Activated CD8-positive, alpha-beta memory T cell treated with anti-CD3 and anti-CD28 coated beads for 48 hours (primary cell): Measurements from ENCODE around the gene ATP6V1B1.

Source experiments
- DNase-seq, 3 experiments: peaks; one replicate each; pipeline ENCODE4 v3.0.0-alpha.2; 2020; ENCODE audit warnings: low read depth in 2 of 3, low spot score in 2 of 3

Gene ATP6V1B1

GRCh38 chr2:70901227-70902066 lies 34.3 kb upstream of the ATP6V1B1 start:
- no peak for DNase-seq

DNA sequence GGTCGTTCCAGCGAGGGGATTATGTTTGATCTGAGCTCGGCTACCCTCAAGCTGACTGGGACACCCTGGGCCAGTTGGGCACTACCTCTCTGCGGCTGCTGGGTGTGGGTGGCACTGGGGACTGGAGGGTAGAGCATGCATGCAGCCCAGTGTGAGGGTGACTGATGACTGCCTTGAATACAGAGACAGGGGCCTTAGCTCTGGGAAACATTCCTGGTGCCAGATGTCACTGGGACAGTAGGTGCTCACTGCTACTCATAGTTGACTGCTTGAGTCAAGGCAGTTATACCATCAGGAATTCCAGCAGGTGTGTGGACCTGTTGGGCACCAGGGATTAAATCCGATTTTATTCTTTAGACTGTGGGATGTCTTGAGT lies 33.6 kb upstream of the ATP6V1B1 start:
- no peak for DNase-seq

DNA sequence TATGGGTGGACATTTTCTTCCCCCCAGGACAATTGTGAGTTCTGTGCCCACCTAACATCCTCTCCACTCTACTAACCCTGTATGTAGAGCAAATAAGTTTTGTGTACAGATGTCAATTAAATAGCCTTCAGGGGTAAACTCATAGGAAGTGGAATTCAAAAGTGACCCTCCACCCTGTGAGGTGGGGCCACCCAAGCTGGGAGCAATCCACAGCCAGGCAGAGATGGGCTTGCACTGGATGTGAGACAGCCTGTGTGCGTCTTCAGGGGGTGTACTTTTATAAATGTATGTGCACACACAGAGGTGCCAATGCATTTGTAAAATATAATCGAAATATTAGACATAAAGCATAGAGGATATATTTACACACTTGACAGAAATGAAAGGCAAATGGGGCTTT lies 33.1 kb upstream of the ATP6V1B1 start:
- DNase-seq = no peak

DNA sequence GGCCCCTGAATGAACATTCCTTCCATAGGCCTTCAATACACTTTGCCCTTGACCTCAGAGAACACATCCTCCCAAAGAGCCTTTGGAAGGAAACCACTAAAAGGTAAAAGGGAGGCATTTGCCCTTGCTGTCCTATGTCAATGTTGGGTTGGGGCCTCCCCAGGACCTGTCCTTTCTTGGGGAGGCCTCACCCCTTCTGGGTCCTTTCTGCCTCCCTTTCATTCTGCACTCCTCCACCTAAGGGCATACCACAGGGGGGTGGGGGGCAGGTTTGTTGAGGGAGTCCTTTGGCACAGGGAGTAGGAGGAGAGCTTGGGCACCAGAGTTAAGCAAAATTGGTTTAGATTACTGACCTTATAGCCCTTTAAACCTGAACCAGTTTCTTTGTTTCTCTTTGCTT lies 32.5 kb upstream of the ATP6V1B1 start:
- no peak for DNase-seq

DNA sequence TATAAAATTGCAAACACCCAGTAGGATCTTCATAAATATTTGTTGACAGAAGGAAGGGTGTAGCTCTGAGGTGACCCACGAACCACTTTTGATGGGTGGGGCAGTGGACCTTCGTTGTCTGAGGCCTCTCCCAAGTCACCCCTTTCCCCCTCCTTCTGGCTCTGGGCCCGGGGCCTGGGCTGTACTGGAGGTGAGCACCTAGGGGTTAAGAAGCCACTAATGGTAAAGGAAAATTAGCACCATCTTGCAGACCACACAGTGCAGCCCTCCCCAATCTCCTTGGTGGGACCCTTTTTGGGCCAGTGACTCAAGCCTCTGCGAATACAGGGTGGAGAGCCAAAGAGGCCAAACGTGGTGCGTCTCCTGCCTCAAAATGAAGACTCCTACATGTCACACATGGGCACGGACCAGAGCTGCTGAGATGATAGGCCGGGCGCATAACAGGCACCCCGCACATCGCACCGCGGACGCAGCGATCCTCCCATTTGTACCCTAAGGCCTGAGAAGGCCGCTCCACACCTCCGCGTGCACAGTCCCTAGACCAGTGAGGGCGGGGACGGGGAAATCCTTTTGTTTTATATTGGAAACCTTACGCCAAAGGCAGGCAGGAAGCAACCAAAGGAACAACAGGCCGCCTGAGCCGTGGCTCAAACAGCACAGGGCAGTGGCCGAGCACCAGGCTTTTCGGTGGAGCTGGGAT lies 31.9 kb upstream of the ATP6V1B1 start:
- DNase-seq = no peak

DNA sequence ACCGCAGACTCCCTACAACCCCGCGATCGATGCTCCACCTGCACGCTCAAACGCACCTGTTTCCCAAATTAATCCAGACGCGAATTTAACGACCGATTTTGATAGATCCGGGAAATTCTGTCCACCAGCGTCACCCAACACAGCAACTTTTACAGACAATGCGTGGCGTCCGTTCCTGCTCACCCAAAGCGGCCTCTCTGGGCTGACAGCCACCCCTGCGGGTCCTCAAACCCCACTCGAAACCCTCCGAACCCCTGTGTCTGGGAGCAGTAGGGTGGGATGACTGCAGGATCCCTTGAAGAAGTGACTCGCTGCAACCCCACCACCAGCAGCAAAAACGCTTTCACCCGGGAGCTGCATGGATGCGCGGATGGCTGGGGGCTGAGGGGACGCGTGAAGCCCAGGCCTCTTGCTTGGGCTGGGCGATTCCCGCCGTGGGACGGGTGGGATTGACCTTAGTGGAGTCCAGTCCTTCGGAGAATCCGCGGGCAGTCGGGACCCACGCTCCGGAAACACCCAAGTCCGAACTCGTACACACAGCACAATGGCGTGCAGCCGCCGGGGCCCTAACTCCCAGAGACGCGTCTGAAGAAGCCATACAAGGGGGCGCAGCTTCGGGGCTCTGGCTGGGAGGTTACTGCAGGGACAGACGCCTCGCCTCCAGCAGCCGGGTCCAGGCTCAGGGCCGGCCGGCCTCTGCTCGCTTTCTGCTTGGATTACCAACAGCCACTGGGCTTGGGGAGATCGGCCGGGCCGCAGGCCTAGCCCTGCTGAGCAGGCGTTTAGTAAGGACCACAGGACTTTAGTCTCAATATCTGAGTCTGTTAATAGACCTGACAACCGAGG lies 31.1 kb upstream of the ATP6V1B1 start:
- no peak for DNase-seq

GRCh38 chr2:70905443-70906421 lies 30.0 kb upstream of the ATP6V1B1 start:
- no peak for DNase-seq

- no peak for DNase-seq
Observed at GRCh38 chr2:70906439-70907005, 29.2 kb upstream of the ATP6V1B1 start.

DNA sequence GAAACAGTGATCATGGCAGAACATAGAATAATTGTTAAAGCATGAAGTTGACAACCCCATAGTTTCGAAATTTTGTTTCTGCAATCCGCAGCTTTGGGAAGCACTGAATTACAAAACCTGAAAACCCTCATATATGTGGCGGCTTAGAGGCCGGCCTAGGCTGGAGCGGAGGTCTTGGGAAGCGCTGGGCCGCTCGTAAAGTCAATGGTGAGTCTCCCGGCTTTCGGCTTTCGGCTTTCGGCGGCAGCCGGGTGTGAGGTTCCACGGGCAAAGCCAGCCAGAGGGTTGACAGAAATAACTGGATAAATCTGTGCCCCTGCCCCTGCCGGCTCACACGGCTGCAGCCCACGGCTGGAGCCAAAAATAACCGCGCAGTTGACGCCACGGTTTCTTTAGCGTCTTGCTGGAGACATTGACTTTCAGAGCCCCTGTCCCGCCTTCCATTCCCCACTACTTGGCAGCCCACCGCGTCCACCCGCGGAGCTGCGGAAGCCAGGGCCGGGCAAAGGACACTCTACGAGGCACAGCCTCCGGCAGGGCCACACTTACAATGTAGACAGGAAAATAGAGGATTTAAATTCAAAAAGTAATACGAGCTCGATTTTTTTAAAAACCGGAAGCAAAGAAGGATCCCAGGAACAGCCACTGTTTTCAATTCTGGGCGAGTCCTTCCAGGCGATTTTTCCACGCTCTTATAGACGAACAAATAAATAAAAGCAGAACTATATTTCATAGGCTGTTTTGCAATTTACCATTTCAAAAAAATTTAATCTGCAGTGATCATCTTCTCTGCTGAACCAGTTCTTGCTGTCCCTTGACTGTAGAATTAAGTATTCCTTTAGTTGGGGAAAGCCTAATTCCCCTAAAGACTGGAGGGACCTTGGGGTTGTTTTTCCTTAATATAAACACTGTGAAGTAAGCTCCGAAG lies 28.3 kb upstream of the ATP6V1B1 start:
- DNase-seq = no peak

DNA sequence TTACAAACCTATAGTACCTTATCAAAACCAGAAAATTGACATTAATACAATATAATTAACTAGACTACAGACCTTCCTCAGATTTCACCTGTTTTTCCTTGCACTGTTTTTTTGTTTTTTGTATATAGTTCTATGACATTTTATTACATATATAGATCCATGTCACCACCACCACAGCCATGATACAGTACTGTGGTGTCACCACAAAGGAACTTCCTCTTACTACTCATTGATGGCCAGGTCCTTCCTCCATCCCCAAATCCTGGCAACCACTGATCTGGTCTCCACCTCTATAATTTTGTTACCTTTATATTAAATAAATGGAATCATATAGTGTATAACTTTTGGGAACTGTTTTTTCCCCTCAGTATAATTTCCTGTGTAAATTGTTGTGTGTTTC lies 19.4 kb upstream of the ATP6V1B1 start:
- no peak for DNase-seq

DNA sequence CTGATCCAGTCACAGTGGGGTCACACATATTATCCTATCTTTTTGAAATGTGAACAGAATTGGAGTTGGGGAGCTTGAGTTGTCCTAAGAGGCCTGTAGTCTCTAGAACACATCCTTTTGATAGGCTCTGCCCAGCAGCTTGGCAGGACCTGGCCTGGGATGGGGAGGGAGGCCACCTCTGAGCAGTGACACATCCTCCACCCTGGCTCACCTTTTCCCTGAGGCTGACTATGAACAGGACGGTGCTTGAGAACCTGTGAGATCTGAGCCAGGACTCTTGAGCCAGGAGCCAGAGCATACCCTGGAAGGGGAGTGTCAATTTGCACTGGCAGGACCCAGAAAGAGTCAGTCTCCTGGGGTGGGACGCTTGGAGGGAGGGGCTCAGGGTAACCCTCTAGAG lies 17.7 kb upstream of the ATP6V1B1 start:
- no peak for DNase-seq

DNA sequence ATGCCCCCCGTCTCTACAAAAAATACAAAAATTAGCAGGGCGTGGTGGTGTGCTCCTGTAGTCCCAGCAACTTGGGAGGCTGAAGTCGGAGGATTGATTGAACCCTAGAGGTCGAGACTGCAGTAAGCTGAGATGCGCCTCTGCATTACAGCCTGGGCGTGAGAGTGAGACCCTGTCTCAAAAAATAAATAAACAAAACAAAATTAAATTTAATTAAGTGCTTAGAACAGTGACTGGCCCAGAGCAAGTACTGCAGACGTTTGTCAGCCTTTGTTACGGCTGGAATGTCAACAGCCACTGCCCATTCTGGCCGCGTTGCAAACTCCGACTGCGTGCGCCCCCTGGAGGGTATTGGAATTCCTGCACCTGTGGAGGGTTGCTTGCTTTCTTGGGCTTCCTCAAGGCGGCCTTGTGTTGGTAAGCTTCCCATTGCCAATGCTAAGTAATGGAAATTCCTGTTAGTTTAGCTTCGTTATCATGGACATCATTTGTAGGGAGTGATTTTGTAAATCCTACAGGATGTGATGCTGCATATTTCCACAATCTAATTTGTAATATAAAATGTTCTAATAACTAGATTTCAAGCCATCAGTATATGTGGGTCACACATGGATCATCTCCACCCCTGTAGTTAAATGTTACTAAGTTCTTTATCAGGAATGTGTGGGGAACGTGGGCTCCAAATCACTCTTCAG lies 15.9 kb upstream of the ATP6V1B1 start:
- DNase-seq = peak; percentile 47 to 77 (median 76)

DNA sequence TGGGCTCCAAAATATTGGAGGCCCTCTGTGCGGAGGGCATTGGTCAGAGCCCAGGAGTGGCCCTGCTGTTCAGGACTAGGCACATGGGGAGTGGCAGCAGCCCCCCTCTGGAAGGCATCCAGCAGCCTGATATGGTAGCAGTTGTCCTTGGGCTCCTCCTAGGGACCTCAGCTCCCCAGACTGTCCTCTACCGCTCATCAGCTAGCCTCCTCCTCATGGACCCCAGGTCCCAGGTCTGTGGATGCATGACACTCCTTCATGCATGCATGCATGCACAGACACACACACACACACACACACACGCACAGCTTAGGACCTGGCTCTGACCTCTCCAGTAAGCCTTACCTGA lies 15.4 kb upstream of the ATP6V1B1 start:
- DNase-seq = no peak

DNA sequence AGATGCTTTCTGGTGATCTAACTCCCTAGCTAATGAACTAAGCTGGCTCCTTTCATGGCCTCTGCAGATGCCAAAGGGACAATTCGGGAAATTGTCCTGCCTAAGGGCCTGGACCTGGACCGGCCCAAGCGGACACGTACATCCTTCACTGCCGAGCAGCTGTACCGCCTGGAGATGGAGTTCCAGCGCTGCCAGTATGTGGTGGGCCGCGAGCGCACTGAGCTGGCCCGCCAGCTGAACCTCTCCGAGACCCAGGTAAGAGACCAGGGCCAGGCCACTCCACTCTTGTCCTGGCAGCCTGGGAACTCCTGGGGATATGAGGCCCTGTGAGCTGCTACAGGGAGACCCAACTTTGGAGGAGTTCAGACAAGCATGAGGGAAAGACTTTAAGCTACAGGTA lies 14.7 kb upstream of the ATP6V1B1 start:
- DNase-seq = no peak

DNA sequence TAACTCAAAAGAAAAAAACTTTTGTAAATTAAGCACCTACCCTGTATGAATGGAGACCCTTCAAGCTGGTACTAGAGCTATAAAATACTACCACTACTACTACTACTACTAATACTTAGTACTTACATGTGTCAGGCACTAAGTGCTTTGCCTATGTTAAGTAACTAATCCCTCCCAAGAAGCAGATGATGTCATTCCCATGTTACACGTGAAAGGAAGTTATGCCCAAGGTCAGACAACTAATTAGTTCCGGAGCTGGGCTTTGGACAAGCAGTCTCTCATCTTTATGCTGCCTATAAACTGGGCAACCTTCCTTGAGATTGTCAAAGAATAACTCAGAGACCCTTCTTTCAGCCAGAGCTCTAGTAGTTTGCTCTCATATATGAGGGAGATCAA lies 13.9 kb upstream of the ATP6V1B1 start:
- DNase-seq = no peak

DNA sequence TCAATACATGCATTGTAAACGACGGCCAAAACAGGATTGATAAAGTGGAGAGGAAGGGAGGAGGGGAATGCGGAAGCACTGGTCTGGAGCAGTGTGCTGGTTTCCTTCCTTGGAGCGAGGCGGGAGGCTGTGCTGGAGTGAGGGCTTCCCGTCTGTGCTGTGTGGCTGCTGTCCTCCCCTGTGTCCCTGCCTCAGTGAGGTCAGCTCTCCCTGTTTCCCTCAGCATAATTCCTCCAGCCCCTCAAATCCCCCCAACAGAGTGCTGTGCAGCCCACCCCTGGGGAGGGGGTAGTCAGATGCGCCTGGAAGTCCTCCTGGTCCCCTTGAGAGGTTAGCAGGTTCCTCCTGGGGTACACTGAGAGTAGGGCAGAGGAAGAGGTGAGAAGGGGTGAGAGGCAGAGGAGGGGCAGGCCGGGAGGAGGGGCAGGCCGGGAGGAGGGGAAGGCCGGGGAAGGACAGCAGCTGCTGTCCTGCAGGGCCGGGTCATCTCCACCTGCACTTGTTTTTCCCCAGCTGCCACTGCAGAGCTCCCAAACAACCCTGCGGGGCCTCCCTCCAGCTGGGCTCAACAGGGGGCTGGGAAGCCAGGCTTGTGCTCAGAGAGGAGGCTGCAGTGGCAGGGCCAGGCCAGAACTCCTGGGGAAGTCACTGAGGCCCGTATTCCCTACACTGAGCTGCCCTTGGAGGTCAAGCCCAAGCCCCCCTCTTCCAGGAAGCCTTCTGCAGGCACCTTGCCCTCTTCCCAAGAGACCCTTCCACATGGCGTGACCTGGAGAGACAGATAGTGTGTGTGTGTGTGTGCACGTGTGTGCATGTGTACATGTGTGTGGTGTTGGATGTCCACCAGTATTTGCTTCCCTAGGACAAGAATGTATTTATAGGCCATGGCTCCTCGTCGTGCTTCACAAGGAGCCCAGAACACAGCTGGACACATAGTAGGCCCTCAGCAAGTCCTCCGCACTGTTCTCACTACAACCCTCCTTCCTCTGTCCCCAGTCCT lies 13.2 kb upstream of the ATP6V1B1 start:
- DNase-seq = no peak

DNA sequence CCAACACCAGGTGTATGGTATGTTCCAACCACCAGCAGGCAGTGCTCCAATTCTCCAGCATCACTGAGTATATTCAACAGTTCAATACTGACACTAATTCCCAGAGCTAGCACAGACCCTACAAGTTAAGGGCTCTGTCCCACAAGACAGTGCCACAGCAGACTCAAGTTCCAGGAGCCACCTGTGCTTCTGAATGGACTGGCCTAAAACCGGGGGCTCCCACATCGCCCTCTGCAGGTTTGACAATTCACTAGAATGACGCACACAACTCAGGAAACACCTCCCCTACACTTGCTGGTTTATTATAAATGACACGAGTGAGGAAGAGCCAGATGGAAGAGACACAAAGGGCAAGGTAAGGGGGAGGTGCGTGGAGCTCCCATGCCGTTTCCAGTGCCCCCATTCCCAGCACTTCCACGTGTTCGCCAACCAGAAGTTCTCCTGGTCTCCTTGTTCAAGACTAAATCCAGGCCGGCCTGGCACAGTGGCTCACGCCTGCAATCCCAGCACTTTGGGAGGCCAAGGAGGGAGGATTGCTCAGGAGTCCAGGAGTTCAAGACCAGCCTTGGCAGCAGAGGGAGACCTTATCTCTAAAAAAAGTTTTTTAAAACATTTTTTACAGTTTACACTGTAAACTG lies 12.2 kb upstream of the ATP6V1B1 start:
- DNase-seq = no peak
